GM21529 (cell line): ENCODE results near the gene ZNF282.

ENCODE experiments used
- ATAC-seq: cut with Tn5 transposase; IDR thresholded peaks from one replicate; pipeline ENCODE4 v1.9.1; 2021; ENCODE audit not compliant: unreplicated experiment

ZNF282 gene

GRCh38 chr7:149188637-149189259 is 6.6 kb upstream of the ZNF282 start:
- no peak for ATAC-seq

GRCh38 chr7:149191851-149192250 is 3.5 kb upstream of the ZNF282 start:
- no peak for ATAC-seq

- no peak for ATAC-seq
Measured at GRCh38 chr7:149194799-149195179, 557 bp upstream of the ZNF282 start.

- peak; percentile 9 for ATAC-seq
Measured at GRCh38 chr7:149196151-149196704, 882 bp downstream of the ZNF282 start.

GRCh38 chr7:149196705-149197171 is 1.4 kb downstream of the ZNF282 start:
- peak; percentile 24 for ATAC-seq

GRCh38 chr7:149197675-149198074 is 2.3 kb downstream of the ZNF282 start:
- no peak for ATAC-seq

- ATAC-seq, result no peak
Measured at GRCh38 chr7:149198161-149198816, 2.9 kb downstream of the ZNF282 start.

GRCh38 chr7:149199234-149199995 is 4.1 kb downstream of the ZNF282 start:
- ATAC-seq, result no peak

- no peak for ATAC-seq
Measured at GRCh38 chr7:149202831-149203231, 7.5 kb downstream of the ZNF282 start.

- no peak for ATAC-seq
Measured at GRCh38 chr7:149205690-149206381, 10.5 kb downstream of the ZNF282 start.

GRCh38 chr7:149207324-149208035 is 12.1 kb downstream of the ZNF282 start:
- no peak for ATAC-seq

- peak; percentile 74 for ATAC-seq
Measured at GRCh38 chr7:149209518-149210269, 14.3 kb downstream of the ZNF282 start.

GRCh38 chr7:149210551-149210950 is 15.2 kb downstream of the ZNF282 start:
- no peak for ATAC-seq

- ATAC-seq, result no peak
Measured at GRCh38 chr7:149214020-149214720, 18.8 kb downstream of the ZNF282 start.

- no peak for ATAC-seq
Measured at GRCh38 chr7:149216402-149216801, 21.1 kb downstream of the ZNF282 start.

GRCh38 chr7:149217570-149217969 is 22.2 kb downstream of the ZNF282 start:
- no peak for ATAC-seq

- ATAC-seq, result no peak
Measured at GRCh38 chr7:149218469-149219420, 23.4 kb downstream of the ZNF282 start.

GRCh38 chr7:149220534-149220933 is 25.2 kb downstream of the ZNF282 start:
- no peak for ATAC-seq
